ENCODE measurements around the gene DLG1. TPM values are rescaled to one million over a fixed set of nuclear protein-coding genes. Genes with fewer than 3 reads are reported as not detected.

DLG1 gene
- total and polyA plus RNA-seq, 9 of the 15 experiments (the other 6 are each of a cell fraction or from before 2014, with no cell fraction given): 9.4 to 63.5 (median 43.6) TPM

- no peak for TF ChIP-seq NCOA2 (IDR thresholded peaks at IDR 0.05; ENCODE audit: partially characterized antibody in 2 of 2)
- TF ChIP-seq FOXJ2 (tag; IDR thresholded peaks at IDR 0.05): peak; percentile 98
- 0 out of 2 replicates have a peak, but pooled peaks have one; percentile 19 for TF ChIP-seq ZNF384 (IDR thresholded peaks at IDR 0.05; ENCODE audit: low read depth, low read length)
- no peak for TF ChIP-seq FOS (IDR thresholded peaks at IDR 0.05; ENCODE audit: extremely low read depth, insufficient read length)
- no peak for TF ChIP-seq PTTG1 (tag; IDR thresholded peaks at IDR 0.05; ENCODE audit: low read depth)
These were observed 129.8 kb downstream of the DLG1 start (continued) for GRCh38 chr3:197168606-197169005.

- no TSS peak for BruUV-seq (replicated peaks)
- CTCF ChIA-PET (ENCODE audit: low intra/inter-chr PET ratio): no interaction called here
- Histone ChIP-seq H3K36me3 (ENCODE audit: control insufficient read depth, insufficient read depth, low read length) (no peaks in the 10 kb centered on the region; the same call in 2 of the 3 replicates), H3K9me3 (replicated peaks; ENCODE audit: control insufficient read depth, insufficient read depth, low read depth, low read length) (no peaks in the 10 kb centered on the region), H3K9me1 (ENCODE audit: control insufficient read depth, insufficient read depth, low read length) (no peaks in the 10 kb centered on the region), H4K20me1 (replicated peaks; ENCODE audit: control insufficient read depth, insufficient read depth, low read length) (no peaks in the 10 kb centered on the region), H2AFZ (ENCODE audit: low read depth, low read length) (no peak overlapping the region), H3K9ac (ENCODE audit: insufficient read depth in 1 of 2, low read depth in 2 of 2, low read length in 2 of 2) (no peak overlapping the region), H3K79me2 (ENCODE audit: control insufficient read depth, insufficient read depth, low read length) (peaks cover 24% of the 10 kb centered on the region), H3K4me2 (ENCODE audit: insufficient read depth, low read length) (no peak overlapping the region), H3K4me3 (no peak overlapping the region), H3K4me1 (replicated peaks in 1 of 2; ENCODE audit: control insufficient read depth in 2 of 2, insufficient read depth in 2 of 2, low read length in 2 of 2) (no peaks in the 10 kb centered on the region), H3K27ac (ENCODE audit: extremely low read depth, low read depth, low read length) (no peak overlapping the region), H3K27me3 (ENCODE audit: control insufficient read depth in 2 of 2, insufficient read depth in 2 of 2, low read length in 2 of 2) (no peaks in the 10 kb centered on the region)
- POLR2A ChIA-PET: no interaction called here
- ATAC-seq: no peak
- intact Hi-C loops (cut with micrococcal nuclease) (no loop called here), in situ Hi-C loops (cut with MboI) (no loop called here)
- DNase-seq (ENCODE audit: extremely low read depth in 1 of 4, low spot score in 3 of 4): no peak
- whole genome bisulfite sequencing (ENCODE audit: insufficient coverage, low coverage, missing lambda C conversion rate): 78% methylated on average over 4 of the region's 4 CpGs
- no peak for TF ChIP-seq ZNF143 (CRISPR knock-in tag; IDR thresholded peaks at IDR 0.05)
- no peak for TF ChIP-seq XRCC3 (IDR thresholded peaks at IDR 0.05)
- TF ChIP-seq NR3C1 (CRISPR knock-in tag; IDR thresholded peaks at IDR 0.05): no peak
- FAIRE-seq: no peak
These were observed 130.3 kb downstream of the DLG1 start for GRCh38 chr3:197168063-197168462.
